Measurements from ENCODE around the gene AADACL4.
"Not testable (repeated sequence)": the region's sequence is repeated elsewhere in the genome, so short reads cannot be mapped to it uniquely, and the experiment has no call there.

The AADACL4 gene

GRCh38 chr1:12629511-12629956 is 14.4 kb upstream of the AADACL4 start:
- in situ Hi-C loops (cut with MboI; ENCODE audit: low sequenced_read_pairs): no loop called here

- in situ Hi-C loops (cut with MboI; ENCODE audit: low sequenced_read_pairs): no loop called here
Measured at GRCh38 chr1:12629985-12630760, 13.7 kb upstream of the AADACL4 start.

- in situ Hi-C loops (cut with MboI; ENCODE audit: low sequenced_read_pairs): no loop called here
Measured at GRCh38 chr1:12630946-12631530, 12.8 kb upstream of the AADACL4 start.

- in situ Hi-C loops (cut with MboI; ENCODE audit: low sequenced_read_pairs): no loop called here
Measured at GRCh38 chr1:12631571-12631970, 12.3 kb upstream of the AADACL4 start.

GRCh38 chr1:12634156-12634555 is 9.7 kb upstream of the AADACL4 start:
- in situ Hi-C loops (cut with MboI; ENCODE audit: low sequenced_read_pairs): no loop called here

- in situ Hi-C loops (cut with MboI; ENCODE audit: low sequenced_read_pairs): no loop called here
Measured at GRCh38 chr1:12634696-12635202, 9.1 kb upstream of the AADACL4 start.

GRCh38 chr1:12636098-12636950 is 7.6 kb upstream of the AADACL4 start:
- in situ Hi-C loops (cut with MboI; ENCODE audit: low sequenced_read_pairs): no loop called here

GRCh38 chr1:12637693-12638092 is 6.2 kb upstream of the AADACL4 start:
- in situ Hi-C loops (cut with MboI; ENCODE audit: low sequenced_read_pairs): no loop called here

GRCh38 chr1:12640237-12640957 is 3.5 kb upstream of the AADACL4 start:
- in situ Hi-C loops (cut with MboI; ENCODE audit: low sequenced_read_pairs): no loop called here

GRCh38 chr1:12640958-12641272 is 3.0 kb upstream of the AADACL4 start:
- in situ Hi-C loops (cut with MboI; ENCODE audit: low sequenced_read_pairs): no loop called here

GRCh38 chr1:12643079-12643478 is 806 bp upstream of the AADACL4 start:
- in situ Hi-C loops (cut with MboI; ENCODE audit: low sequenced_read_pairs): no loop called here

GRCh38 chr1:12644237-12644636 is 352 bp downstream of the AADACL4 start:
- in situ Hi-C loops (cut with MboI; ENCODE audit: low sequenced_read_pairs): no loop called here

GRCh38 chr1:12644829-12645228 is 944 bp downstream of the AADACL4 start:
- in situ Hi-C loops (cut with MboI; ENCODE audit: low sequenced_read_pairs): no loop called here

- in situ Hi-C loops (cut with MboI; ENCODE audit: low sequenced_read_pairs): not testable (repeated sequence)
Measured at GRCh38 chr1:12645401-12645800, 1.5 kb downstream of the AADACL4 start.

GRCh38 chr1:12648741-12649140 is 4.9 kb downstream of the AADACL4 start:
- in situ Hi-C loops (cut with MboI; ENCODE audit: low sequenced_read_pairs): no loop called here

- in situ Hi-C loops (cut with MboI; ENCODE audit: low sequenced_read_pairs): loop anchor here (25.0 kb wide), 1 partner anchor 338 kb away; no protein-coding TSS in a partner anchor
Measured at GRCh38 chr1:12649971-12650421, 6.1 kb downstream of the AADACL4 start.

GRCh38 chr1:12654004-12654567 is 10.2 kb downstream of the AADACL4 start:
- in situ Hi-C loops (cut with MboI; ENCODE audit: low sequenced_read_pairs): loop anchor here (25.0 kb wide), 1 partner anchor 342 kb away; no protein-coding TSS in a partner anchor

- in situ Hi-C loops (cut with MboI; ENCODE audit: low sequenced_read_pairs): loop anchor here (25.0 kb wide), 1 partner anchor 342 kb away; no protein-coding TSS in a partner anchor
Measured at GRCh38 chr1:12654657-12655056, 10.8 kb downstream of the AADACL4 start.

- in situ Hi-C loops (cut with MboI; ENCODE audit: low sequenced_read_pairs): loop anchor here (25.0 kb wide), 1 partner anchor 344 kb away; no protein-coding TSS in a partner anchor
Measured at GRCh38 chr1:12656575-12656974, 12.7 kb downstream of the AADACL4 start.

Measured in hTERT RPE-1 (cell line).